Measurements from ENCODE around the gene PCDH18.
"Not testable (repeated sequence)": the region's sequence is repeated elsewhere in the genome, so short reads cannot be mapped to it uniquely, and the experiment has no call there.

The PCDH18 gene

GRCh38 chr4:137528673-137529072, 3.6 kb downstream of the PCDH18 start:
- DNase-seq (ENCODE audit: low read depth) = no peak

GRCh38 chr4:137526681-137527080, 5.6 kb downstream of the PCDH18 start:
- DNase-seq (ENCODE audit: low read depth) = no peak

GRCh38 chr4:137524725-137525369, 7.4 kb downstream of the PCDH18 start:
- DNase-seq (ENCODE audit: low read depth) = no peak

GRCh38 chr4:137523329-137523728, 9.0 kb downstream of the PCDH18 start:
- no peak for DNase-seq (ENCODE audit: low read depth)

- DNase-seq (ENCODE audit: low read depth) = no peak
Measured at GRCh38 chr4:137521053-137521452, 11.2 kb downstream of the PCDH18 start.

GRCh38 chr4:137519406-137519805, 12.9 kb downstream of the PCDH18 start:
- DNase-seq (ENCODE audit: low read depth) = no peak

GRCh38 chr4:137517323-137517722, 15.0 kb downstream of the PCDH18 start:
- not testable (repeated sequence) for DNase-seq (ENCODE audit: low read depth)

GRCh38 chr4:137514406-137515111, 17.7 kb downstream of the PCDH18 start:
- no peak for DNase-seq (ENCODE audit: low read depth)

GRCh38 chr4:137510557-137511265, 21.6 kb downstream of the PCDH18 start:
- DNase-seq (ENCODE audit: low read depth) = no peak

- no peak for DNase-seq (ENCODE audit: low read depth)
Measured at GRCh38 chr4:137509855-137510282, 22.4 kb downstream of the PCDH18 start.

GRCh38 chr4:137502339-137503129, 29.8 kb downstream of the PCDH18 start:
- no peak for DNase-seq (ENCODE audit: low read depth)

GRCh38 chr4:137496267-137496666, 36.0 kb downstream of the PCDH18 start:
- DNase-seq (ENCODE audit: low read depth) = not testable (repeated sequence)

GRCh38 chr4:137495578-137495977, 36.7 kb downstream of the PCDH18 start:
- DNase-seq (ENCODE audit: low read depth) = no peak

- DNase-seq (ENCODE audit: low read depth) = not testable (repeated sequence)
Measured at GRCh38 chr4:137483313-137483959, 48.9 kb downstream of the PCDH18 start.

GRCh38 chr4:137479657-137480056, 52.6 kb downstream of the PCDH18 start:
- not testable (repeated sequence) for DNase-seq (ENCODE audit: low read depth)

GRCh38 chr4:137476345-137476744, 55.9 kb downstream of the PCDH18 start:
- DNase-seq (ENCODE audit: low read depth) = no peak

GRCh38 chr4:137474711-137475301, 57.5 kb downstream of the PCDH18 start:
- no peak for DNase-seq (ENCODE audit: low read depth)

GRCh38 chr4:137471895-137472294, 60.4 kb downstream of the PCDH18 start:
- no peak for DNase-seq (ENCODE audit: low read depth)

- no peak for DNase-seq (ENCODE audit: low read depth)
Measured at GRCh38 chr4:137471461-137471860, 60.8 kb downstream of the PCDH18 start.

- DNase-seq (ENCODE audit: low read depth) = no peak
Measured at GRCh38 chr4:137470806-137471205, 61.5 kb downstream of the PCDH18 start.
